ENCODE data around the gene CDC42BPB. TPM values are rescaled to one million over a fixed set of nuclear protein-coding genes. Genes with fewer than 3 reads are reported as not detected.

The CDC42BPB gene
- total RNA-seq, 1 experiment from 2014 or later = 84.4 TPM

DNA sequence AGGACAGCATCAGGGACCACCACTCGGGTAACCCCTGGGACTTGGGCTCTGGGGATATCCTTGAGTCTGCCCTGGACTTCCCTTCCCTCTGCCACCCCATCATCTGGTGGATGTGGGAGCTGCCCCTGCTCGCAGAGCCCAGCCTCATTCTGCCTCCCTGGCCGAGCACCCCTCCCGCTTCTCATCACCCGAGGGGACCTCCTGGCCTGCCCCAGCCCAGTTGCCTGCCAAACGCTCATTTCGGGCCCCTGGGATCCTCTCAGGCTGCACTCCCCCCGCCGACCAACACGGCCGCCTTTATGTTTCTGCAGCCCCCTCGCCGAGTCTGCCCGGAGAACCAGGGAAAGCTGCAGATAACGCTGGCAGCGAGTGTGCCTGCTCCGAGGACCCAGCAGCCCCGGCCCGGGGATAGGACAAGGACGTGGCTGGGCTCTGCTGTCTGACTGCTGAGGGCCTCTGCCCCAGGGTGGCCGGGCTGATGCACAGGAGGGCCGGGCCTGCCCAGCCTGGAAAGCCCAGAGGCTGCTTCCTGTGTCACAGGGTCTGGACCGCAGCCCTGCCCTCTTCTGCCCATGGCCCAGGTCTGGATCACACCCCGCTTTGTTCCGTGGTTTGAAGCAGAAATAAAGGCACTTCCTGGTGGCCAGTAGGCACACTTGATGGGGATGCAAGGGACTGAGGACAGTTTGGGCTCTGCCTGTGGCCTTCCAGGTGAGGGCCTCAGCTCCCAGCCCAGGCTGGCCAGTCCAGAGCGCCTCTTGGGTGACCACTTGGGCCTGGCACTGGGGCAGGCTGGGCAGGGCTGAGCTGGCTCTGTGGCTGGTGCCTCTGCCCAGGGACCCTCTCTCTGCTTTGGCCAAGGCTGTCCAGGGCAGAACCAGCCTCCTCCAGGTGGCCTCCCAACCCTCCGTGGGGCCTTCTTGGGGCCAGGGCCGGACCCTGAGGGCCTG, 32.3 kb upstream of the CDC42BPB start:
- H3K9me3 ChIP-seq (ENCODE audit: control insufficient read depth, insufficient read depth, low read depth, low read length) = no peaks in the 10 kb centered on the region
- H3K4me1 ChIP-seq (ENCODE audit: control insufficient read depth, insufficient read depth, low read length) = no peaks in the 10 kb centered on the region
- DNase-seq (ENCODE audit: low read depth, low spot score) = no peak
- ATAC-seq = no peak
- POLR2A ChIA-PET = no interaction called here
- no peak for TF ChIP-seq TCF7L2 (IDR thresholded peaks at IDR 0.05; ENCODE audit: low read depth, low read length)
- TF ChIP-seq, protein P1, sequence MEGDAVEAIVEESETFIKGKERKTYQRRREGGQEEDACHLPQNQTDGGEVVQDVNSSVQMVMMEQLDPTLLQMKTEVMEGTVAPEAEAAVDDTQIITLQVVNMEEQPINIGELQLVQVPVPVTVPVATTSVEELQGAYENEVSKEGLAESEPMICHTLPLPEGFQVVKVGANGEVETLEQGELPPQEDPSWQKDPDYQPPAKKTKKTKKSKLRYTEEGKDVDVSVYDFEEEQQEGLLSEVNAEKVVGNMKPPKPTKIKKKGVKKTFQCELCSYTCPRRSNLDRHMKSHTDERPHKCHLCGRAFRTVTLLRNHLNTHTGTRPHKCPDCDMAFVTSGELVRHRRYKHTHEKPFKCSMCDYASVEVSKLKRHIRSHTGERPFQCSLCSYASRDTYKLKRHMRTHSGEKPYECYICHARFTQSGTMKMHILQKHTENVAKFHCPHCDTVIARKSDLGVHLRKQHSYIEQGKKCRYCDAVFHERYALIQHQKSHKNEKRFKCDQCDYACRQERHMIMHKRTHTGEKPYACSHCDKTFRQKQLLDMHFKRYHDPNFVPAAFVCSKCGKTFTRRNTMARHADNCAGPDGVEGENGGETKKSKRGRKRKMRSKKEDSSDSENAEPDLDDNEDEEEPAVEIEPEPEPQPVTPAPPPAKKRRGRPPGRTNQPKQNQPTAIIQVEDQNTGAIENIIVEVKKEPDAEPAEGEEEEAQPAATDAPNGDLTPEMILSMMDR (IDR thresholded peaks at IDR 0.05) = no peak
- TF ChIP-seq, protein P2, sequence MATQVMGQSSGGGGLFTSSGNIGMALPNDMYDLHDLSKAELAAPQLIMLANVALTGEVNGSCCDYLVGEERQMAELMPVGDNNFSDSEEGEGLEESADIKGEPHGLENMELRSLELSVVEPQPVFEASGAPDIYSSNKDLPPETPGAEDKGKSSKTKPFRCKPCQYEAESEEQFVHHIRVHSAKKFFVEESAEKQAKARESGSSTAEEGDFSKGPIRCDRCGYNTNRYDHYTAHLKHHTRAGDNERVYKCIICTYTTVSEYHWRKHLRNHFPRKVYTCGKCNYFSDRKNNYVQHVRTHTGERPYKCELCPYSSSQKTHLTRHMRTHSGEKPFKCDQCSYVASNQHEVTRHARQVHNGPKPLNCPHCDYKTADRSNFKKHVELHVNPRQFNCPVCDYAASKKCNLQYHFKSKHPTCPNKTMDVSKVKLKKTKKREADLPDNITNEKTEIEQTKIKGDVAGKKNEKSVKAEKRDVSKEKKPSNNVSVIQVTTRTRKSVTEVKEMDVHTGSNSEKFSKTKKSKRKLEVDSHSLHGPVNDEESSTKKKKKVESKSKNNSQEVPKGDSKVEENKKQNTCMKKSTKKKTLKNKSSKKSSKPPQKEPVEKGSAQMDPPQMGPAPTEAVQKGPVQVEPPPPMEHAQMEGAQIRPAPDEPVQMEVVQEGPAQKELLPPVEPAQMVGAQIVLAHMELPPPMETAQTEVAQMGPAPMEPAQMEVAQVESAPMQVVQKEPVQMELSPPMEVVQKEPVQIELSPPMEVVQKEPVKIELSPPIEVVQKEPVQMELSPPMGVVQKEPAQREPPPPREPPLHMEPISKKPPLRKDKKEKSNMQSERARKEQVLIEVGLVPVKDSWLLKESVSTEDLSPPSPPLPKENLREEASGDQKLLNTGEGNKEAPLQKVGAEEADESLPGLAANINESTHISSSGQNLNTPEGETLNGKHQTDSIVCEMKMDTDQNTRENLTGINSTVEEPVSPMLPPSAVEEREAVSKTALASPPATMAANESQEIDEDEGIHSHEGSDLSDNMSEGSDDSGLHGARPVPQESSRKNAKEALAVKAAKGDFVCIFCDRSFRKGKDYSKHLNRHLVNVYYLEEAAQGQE (IDR thresholded peaks at IDR 0.05; ENCODE audit: insufficient read depth in 1 of 2, low read depth in 2 of 2, low read length in 1 of 2) = no peak
- no peak for TF ChIP-seq SIN3A (IDR thresholded peaks at IDR 0.05; ENCODE audit: borderline replicate concordance, insufficient read depth, low read depth, low read length)
- TF ChIP-seq POLR2AphosphoS5 (IDR thresholded peaks at IDR 0.05; ENCODE audit: low read depth, low read length) = no peak
- no TSS peak for BruUV-seq (replicated peaks)
- no peak overlapping the region for H3K27ac ChIP-seq (ENCODE audit: low read length)
- intact Hi-C loops (cut with micrococcal nuclease; ENCODE audit: unreplicated experiment) = no loop called here
- CTCF ChIA-PET = no interaction called here
- H3K4me3 ChIP-seq (ENCODE audit: low read depth in 2 of 2, low read length in 2 of 2) = no peak overlapping the region
- in situ Hi-C loops (cut with HindIII; ENCODE audit: low pct_unique_long_range_greater_than_20kb, low sequenced_read_pairs) = no loop called here
- H3K27me3 ChIP-seq (ENCODE audit: control insufficient read depth, insufficient read depth, low read length) = no peaks in the 10 kb centered on the region
- H3K36me3 ChIP-seq (ENCODE audit: control insufficient read depth, insufficient read depth, low read length) = no peaks in the 10 kb centered on the region

DNA sequence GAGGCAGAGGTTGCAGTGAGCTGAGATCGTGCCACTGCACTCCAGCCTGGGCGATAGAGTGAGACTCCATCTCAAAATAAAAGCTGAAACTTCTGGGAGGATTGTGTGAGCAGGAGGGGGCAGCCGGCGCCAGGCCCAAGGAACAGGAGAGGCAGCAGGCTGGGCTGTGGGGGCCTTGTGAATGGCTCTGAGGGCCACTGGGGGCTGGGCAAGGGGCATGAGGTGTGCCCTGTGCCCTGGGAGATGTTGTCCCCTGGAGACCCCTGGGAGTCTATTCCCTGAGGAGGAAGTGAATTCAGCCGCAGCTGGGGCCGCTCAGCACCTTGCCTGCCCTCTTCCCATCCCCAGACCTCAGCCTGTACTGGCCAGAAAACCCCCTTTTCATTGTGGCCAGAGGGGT, 31.6 kb upstream of the CDC42BPB start:
- POLR2A ChIA-PET = no interaction called here
- Histone ChIP-seq H3K27ac (ENCODE audit: low read length) (no peak overlapping the region), H3K27me3 (ENCODE audit: control insufficient read depth, insufficient read depth, low read length) (no peaks in the 10 kb centered on the region), H3K4me3 (ENCODE audit: low read depth in 2 of 2, low read length in 2 of 2) (no peak overlapping the region), H3K36me3 (ENCODE audit: control insufficient read depth, insufficient read depth, low read length) (no peaks in the 10 kb centered on the region), H3K4me1 (ENCODE audit: control insufficient read depth, insufficient read depth, low read length) (no peaks in the 10 kb centered on the region), H3K9me3 (ENCODE audit: control insufficient read depth, insufficient read depth, low read depth, low read length) (no peaks in the 10 kb centered on the region)
- no peak for TF ChIP-seq SIN3A (IDR thresholded peaks at IDR 0.05; ENCODE audit: borderline replicate concordance, insufficient read depth, low read depth, low read length)
- no peak for TF ChIP-seq POLR2AphosphoS5 (IDR thresholded peaks at IDR 0.05; ENCODE audit: low read depth, low read length)
- TF ChIP-seq, protein P2 (IDR thresholded peaks at IDR 0.05; ENCODE audit: insufficient read depth in 1 of 2, low read depth in 2 of 2, low read length in 1 of 2) = no peak
- TF ChIP-seq, protein P1 (IDR thresholded peaks at IDR 0.05) = no peak
- no peak for TF ChIP-seq TCF7L2 (IDR thresholded peaks at IDR 0.05; ENCODE audit: low read depth, low read length)
- no TSS peak for BruUV-seq (replicated peaks)
- in situ Hi-C loops (cut with HindIII; ENCODE audit: low pct_unique_long_range_greater_than_20kb, low sequenced_read_pairs) = no loop called here
- CTCF ChIA-PET = no interaction called here
- intact Hi-C loops (cut with micrococcal nuclease; ENCODE audit: unreplicated experiment) = no loop called here
- no peak for ATAC-seq
- no peak for DNase-seq (ENCODE audit: low read depth, low spot score)

Measured in Panc1 (cell line).